Activated B cell treated with CpG ODN at 0.5 μM for 24 hours (primary cell): ENCODE results near the gene KIAA0825. TPM values are rescaled to one million over a fixed set of nuclear protein-coding genes. Genes with fewer than 3 reads are reported as not detected.

Source experiments
- ATAC-seq: fragments of 200-7000 bp; cut with Tn5 transposase; one replicate; pipeline ENCODE4 v1.10.0; 2021; ENCODE audit warnings: low read depth, mild to moderate bottlenecking, moderate library complexity
- CTCF ChIA-PET: fragments of 350-600 bp; sonication (Branson Sonifier 250); formaldehyde crosslinking; loops from one replicate; lab custom pipeline; 2021; ENCODE audit warnings: antibody characterized with exemption; lab: Charles Lee
- POLR2A ChIA-PET: fragments of 350-600 bp; sonication (Branson Sonifier 250); formaldehyde crosslinking; loops from one replicate; lab custom pipeline; 2021; ENCODE audit warnings: antibody characterized with exemption; lab: Charles Lee
- DNase-seq: peaks from one replicate; pipeline ENCODE4 v3.0.0; 2022
- H3K27ac Mint-ChIP-seq: one replicate; pipeline ENCODE4 v1.8.0; 2020; ENCODE audit warnings: mixed read lengths
- H3K27me3 Mint-ChIP-seq: one replicate; pipeline ENCODE4 v1.8.0; 2021; ENCODE audit warnings: mixed read lengths
- H3K36me3 Mint-ChIP-seq: one replicate; pipeline ENCODE4 v1.8.0; 2021; ENCODE audit warnings: low read depth, mixed read lengths
- H3K4me1 Mint-ChIP-seq: one replicate; pipeline ENCODE4 v1.8.0; 2021; ENCODE audit warnings: mixed read lengths
- H3K4me3 Mint-ChIP-seq: one replicate; pipeline ENCODE4 v1.8.0; 2020; ENCODE audit warnings: mild to moderate bottlenecking, mixed read lengths
- H3K9me3 Mint-ChIP-seq: one replicate; pipeline ENCODE4 v1.8.0; 2020; ENCODE audit warnings: mixed read lengths
- CTCF ChIP-seq: fragments of 200-600 bp; IDR thresholded peaks from one replicate; pipeline ENCODE4 v1.8.0; 2022; ENCODE audit warnings: antibody characterized with exemption, mild to moderate bottlenecking
- intact Hi-C: fragments of 100-400 bp; cut with micrococcal nuclease; formaldehyde crosslinking; loops from one replicate; pipeline ENCODE4 v1.15.1; 2024
- total RNA-seq: library from RNA; stranded (reverse); gene quantifications from 2 replicates; pipeline ENCODE4 v1.2.3, GENCODE V29; 2022

Gene KIAA0825
- total RNA-seq, 1 donor from 2014 or later, result 2.3 TPM

GRCh38 chr5:94627191-94627590 lies 8.8 kb upstream of the KIAA0825 start:
- Mint-ChIP-seq H3K27ac (no peak overlapping the region), H3K9me3 (no peaks in the 10 kb centered on the region), H3K36me3 (peaks cover 21% of the 10 kb centered on the region), H3K4me1 (peaks cover 18% of the 10 kb centered on the region), H3K4me3 (no peak overlapping the region), H3K27me3 (no peaks in the 10 kb centered on the region)
- ChIA-PET CTCF (no interaction called here), POLR2A (no interaction called here)
- ATAC-seq (no peak), DNase-seq (no peak)
- intact Hi-C loops, result no loop called here
- no peak for TF ChIP-seq CTCF

DNA sequence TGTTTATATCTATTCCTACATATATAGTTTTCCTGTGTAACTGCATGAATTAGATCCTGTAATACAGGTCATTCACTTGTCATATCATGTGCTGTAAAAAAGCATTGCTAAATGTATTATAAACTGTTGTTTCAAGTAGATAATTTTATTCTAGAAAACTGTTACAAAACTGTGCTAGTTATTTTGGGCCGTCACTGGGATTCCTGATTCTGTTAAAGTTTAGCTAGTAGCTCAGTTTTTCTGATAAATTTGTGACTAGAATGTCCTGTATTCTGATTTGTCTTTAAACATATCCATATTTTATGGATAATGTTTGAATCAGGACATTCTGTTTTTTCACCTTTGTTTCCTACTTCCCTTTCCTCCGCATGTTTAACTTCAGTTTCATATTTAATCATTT lies 5.5 kb upstream of the KIAA0825 start:
- Mint-ChIP-seq H3K27me3 (no peaks in the 10 kb centered on the region), H3K27ac (no peak overlapping the region), H3K4me3 (no peak overlapping the region), H3K9me3 (no peaks in the 10 kb centered on the region), H3K36me3 (peaks cover 3% of the 10 kb centered on the region), H3K4me1 (peaks cover 13% of the 10 kb centered on the region)
- intact Hi-C loops, result loop anchor here (1.0 kb wide), 1 partner anchor 8 kb away; no protein-coding TSS in a partner anchor
- ChIA-PET CTCF (no interaction called here), POLR2A (no interaction called here)
- ATAC-seq, result no peak
- no peak for DNase-seq
- TF ChIP-seq CTCF, result no peak

DNA sequence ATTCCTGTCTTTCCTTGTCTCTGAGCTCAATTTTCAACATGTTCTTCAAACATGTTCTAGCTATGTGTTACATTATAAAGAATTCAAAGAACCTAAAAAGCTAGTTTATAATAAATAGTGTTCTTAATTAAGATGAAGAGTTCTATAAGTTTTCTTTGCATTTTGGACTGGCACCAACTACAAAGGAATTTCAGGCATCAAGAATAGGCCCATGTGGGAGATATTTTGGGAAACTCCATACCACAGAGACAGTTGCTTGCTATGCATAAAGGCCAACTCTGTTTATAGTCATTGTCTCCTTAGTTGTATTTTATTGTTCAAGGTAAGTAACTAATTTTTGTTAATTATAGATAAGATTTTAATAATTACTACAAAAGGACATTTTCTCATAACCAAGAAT lies 4.6 kb upstream of the KIAA0825 start:
- Mint-ChIP-seq H3K9me3 (no peaks in the 10 kb centered on the region), H3K4me3 (no peak overlapping the region), H3K27ac (no peak overlapping the region)

DNA sequence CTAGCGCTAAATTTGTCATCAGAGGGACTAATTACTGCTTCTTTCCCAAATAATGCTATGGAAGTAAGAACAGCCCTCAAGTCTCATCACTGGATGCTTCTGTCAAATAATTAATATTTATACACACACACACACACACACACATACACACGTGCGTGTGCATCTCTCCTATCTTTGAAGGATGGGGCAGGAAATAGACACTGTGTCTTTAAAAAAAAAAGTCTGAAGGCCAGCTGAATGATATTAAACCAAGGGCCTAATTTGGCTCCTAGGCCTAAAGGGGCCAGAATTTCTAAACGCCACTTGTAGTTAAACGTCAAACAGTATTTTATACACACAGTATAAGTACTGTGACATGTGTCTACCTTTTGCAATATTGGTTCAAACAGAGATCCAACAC lies 3.4 kb upstream of the KIAA0825 start:
- ChIA-PET POLR2A (no interaction called here), CTCF (no interaction called here)
- Mint-ChIP-seq H3K4me3 (no peak overlapping the region), H3K27me3 (no peaks in the 10 kb centered on the region), H3K27ac (no peak overlapping the region), H3K4me1 (peaks cover 24% of the 10 kb centered on the region), H3K36me3 (peaks cover 10% of the 10 kb centered on the region), H3K9me3 (no peaks in the 10 kb centered on the region)
- no peak for TF ChIP-seq CTCF
- intact Hi-C loops, result no loop called here
- no peak for ATAC-seq
- no peak for DNase-seq

More for the DNA sequence above, 4.6 kb upstream of the KIAA0825 start:
- intact Hi-C loops, result no loop called here
- Mint-ChIP-seq H3K27me3 (no peaks in the 10 kb centered on the region), H3K4me1 (peaks cover 14% of the 10 kb centered on the region), H3K36me3 (peaks cover 9% of the 10 kb centered on the region)
- ATAC-seq, result no peak
- DNase-seq, result no peak
- TF ChIP-seq CTCF, result no peak
- ChIA-PET POLR2A (no interaction called here), CTCF (no interaction called here)

GRCh38 chr5:94620256-94620655 lies 1.9 kb upstream of the KIAA0825 start:
- intact Hi-C loops, result no loop called here
- TF ChIP-seq CTCF, result no peak
- DNase-seq (no peak), ATAC-seq (no peak)
- Mint-ChIP-seq H3K9me3 (no peaks in the 10 kb centered on the region), H3K27ac (no peak overlapping the region), H3K36me3 (peaks cover 10% of the 10 kb centered on the region), H3K4me1 (peaks cover 22% of the 10 kb centered on the region), H3K4me3 (peak overlapping the region; percentile 96), H3K27me3 (no peaks in the 10 kb centered on the region)
- POLR2A ChIA-PET, result no interaction called here
- CTCF ChIA-PET, result no interaction called here
